Fibroblast of lung (primary cell): Measurements from ENCODE around the gene QRFPR.

ENCODE experiments used
- CTCF ChIP-seq, 2 donors: IDR thresholded peaks in 1 of 2; conservative IDR thresholded peaks in 1 of 2; 1 replicate in 1 of 2; 2 replicates in 1 of 2; pipeline ENCODE4 v1.5.1; 2011 to 2012; ENCODE audit warnings: low read length in 2 of 2, control low read depth in 1 of 2, inconsistent platforms in 1 of 2, low read depth in 1 of 2, mild to moderate bottlenecking in 1 of 2
- EZH2 ChIP-seq: IDR thresholded peaks from 2 replicates; pipeline ENCODE4 v1.5.1; 2012; ENCODE audit warnings: low read length, control low read depth, mild to moderate bottlenecking; ENCODE audit errors: missing control alignments

- TF ChIP-seq EZH2 (no peak), CTCF (conservative IDR thresholded peaks at IDR 0.05 in 1 of 2, IDR thresholded peaks at IDR 0.05 in 1 of 2; ENCODE audit: low read depth in 1 of 2, low read length in 2 of 2) (no peak)
Observed at GRCh38 chr4:121340247-121340646, 40.6 kb downstream of the QRFPR start.
